Spleen (tissue), 11 donors: ENCODE measurements around the gene PLEKHG3. TPM values are rescaled to one million over a fixed set of nuclear protein-coding genes. Genes with fewer than 3 reads are reported as not detected.
A peak's percentile ranks its signal among the peaks of the same experiment; 100 is the strongest.

ENCODE experiments used
- DNase-seq: peaks from one replicate; pipeline ENCODE4 v3.0.0-alpha.2; 2020
- H3K27ac ChIP-seq, 8 donors: fragments of 200-600 bp; sonication (generic) in 7 of 8; 1 replicate in 4 of 8; 2 replicates in 4 of 8; pipeline versions ENCODE4 v1.5.0 to v1.8.0; 2016 to 2021; ENCODE audit warnings: inconsistent platforms in 4 of 8, mild to moderate bottlenecking in 4 of 8, moderate library complexity in 1 of 8
- H3K27me3 ChIP-seq, 7 donors: fragments of 200-600 bp; sonication (generic) in 6 of 7; replicated peaks in 1 of 7; 1 replicate in 4 of 7; 2 replicates in 3 of 7; pipeline versions ENCODE4 v1.5.0 to v1.8.0; 2016 to 2021; ENCODE audit warnings: inconsistent platforms in 3 of 7, mild to moderate bottlenecking in 1 of 7
- H3K36me3 ChIP-seq, 6 donors: fragments of 200-600 bp; sonication (generic) in 5 of 6; 1 replicate in 4 of 6; 2 replicates in 2 of 6; pipeline versions ENCODE4 v1.5.0 to v1.8.0; 2016 to 2021; ENCODE audit warnings: inconsistent platforms in 2 of 6
- H3K4me1 ChIP-seq, 6 donors: fragments of 200-600 bp; sonication (generic) in 5 of 6; 1 replicate in 3 of 6; 2 replicates in 3 of 6; pipeline versions ENCODE4 v1.5.0 to v1.8.0; 2016 to 2021; ENCODE audit warnings: inconsistent platforms in 3 of 6
- H3K4me3 ChIP-seq, 8 donors: fragments of 200-600 bp; sonication (generic) in 7 of 8; 1 replicate in 4 of 8; 2 replicates in 4 of 8; pipeline versions ENCODE4 v1.5.0 to v1.8.0; 2016 to 2021; ENCODE audit warnings: inconsistent platforms in 4 of 8, mild to moderate bottlenecking in 4 of 8, moderate library complexity in 2 of 8
- H3K9me3 ChIP-seq, 8 donors: fragments of 200-600 bp; sonication (generic) in 7 of 8; 1 replicate in 4 of 8; 2 replicates in 4 of 8; pipeline versions ENCODE4 v1.5.0 to v1.8.0; 2016 to 2021; ENCODE audit warnings: inconsistent platforms in 4 of 8
- CTCF ChIP-seq, 11 experiments: fragments of 200-600 bp in 7 of 11; fragments of 450-650 bp in 4 of 11; sonication (generic) in 4 of 11; IDR thresholded peaks in 8 of 11; conservative IDR thresholded peaks in 3 of 11; 1 replicate in 7 of 11; 2 replicates in 4 of 11; pipeline versions ENCODE4 v1.4.0 to v1.8.0; 2016 to 2021; ENCODE audit warnings: antibody characterized with exemption in 11 of 11, inconsistent platforms in 4 of 11, mild to moderate bottlenecking in 1 of 11
- POLR2A ChIP-seq, 3 donors: fragments of 450-650 bp; IDR thresholded peaks; one replicate each; pipeline ENCODE4 v1.5.1; 2017; ENCODE audit warnings: antibody characterized with exemption in 3 of 3, mild to moderate bottlenecking in 1 of 3
- POLR2AphosphoS5 ChIP-seq, 3 donors: sonication (generic); formaldehyde crosslinking; IDR thresholded peaks; one replicate each; pipeline ENCODE4 v1.5.1; 2017; ENCODE audit warnings: antibody characterized with exemption in 3 of 3
- WGBS, 5 donors: extraction: QIAGEN DNeasy Blood & Tissue Kit in 3 of 5; methylation state at CpG; one replicate each; pipeline versions ENCODE4 v1.1.5 to v1.1.7; 2013 to 2018; 5-methylcytosine and 5-hydroxymethylcytosine counted together
- intact Hi-C: fragments of 100-400 bp; cut with DNase I; formaldehyde crosslinking; loops from one replicate; pipeline ENCODE4 v1.15.0; 2023; ENCODE audit warnings: low total_unique reads
- polyA plus RNA-seq, 3 donors: library from polyadenylated mRNA; stranded (reverse); fragments of 200-250 nt; gene quantifications; one replicate each; pipeline ENCODE4 v1.2.1, GENCODE V29; 2013
- total RNA-seq, 7 donors: library from RNA; depleted of rRNA in 3 of 7; stranded (reverse); fragments of >200 nt in 3 of 7; fragmentation: NEBNext Ultra II Directional in 4 of 7; extraction: Animal tissue kit (Norgen Biotek cat#: 25700) in 4 of 7; gene quantifications; one replicate each; pipeline versions ENCODE4 v1.1.0 to v1.2.1, GENCODE V29; 2016 to 2021
- donor health status: healthy with polysubstance abuse.
- donor health status: DM: no; HTN: no; CAD: no; lungs with moderate emphysema.
- donor health status: DM: no; HTN: no; CAD: no.
- donor health status: Bipolar disorder and iron deficiency.
- donor health status: healthy.
- donor health status: DM: no; HTN: no; CAD: no.
- donor health status: DM: yes; HTN: yes; CAD: no.

PLEKHG3 gene
- total and polyA plus RNA-seq, 10 donors = 4.5 to 77.7 (median 45.4) TPM

GRCh38 chr14:64767215-64767964 lies 63.2 kb downstream of the PLEKHG3 start:
- Histone ChIP-seq H3K4me1 (peaks cover 17 to 29% (median 26%) of the 10 kb centered on the region in 6 donors), H3K36me3 (no peaks in the 10 kb centered on the region), H3K4me3 (no peak overlapping the region), H3K27me3 (peaks cover 0 to 16% (median 0%) of the 10 kb centered on the region in 7 donors), H3K27ac (no peak overlapping the region), H3K9me3 (no peaks in the 10 kb centered on the region)
- WGBS, 5 donors = 66 to 85% (median 78%) methylated on average over 13 to 15 of the region's 15 CpGs
- intact Hi-C loops = no loop called here
- TF ChIP-seq POLR2AphosphoS5 (IDR thresholded peaks at IDR 0.05) (no peak), POLR2A (IDR thresholded peaks at IDR 0.05) (no peak), CTCF (IDR thresholded peaks at IDR 0.05 in 8 of 11, conservative IDR thresholded peaks at IDR 0.05 in 3 of 11) (no peak)
- peak; percentile 61 for DNase-seq

GRCh38 chr14:64768401-64769095 lies 64.3 kb downstream of the PLEKHG3 start:
- intact Hi-C loops = no loop called here

GRCh38 chr14:64769096-64770020 lies 65.1 kb downstream of the PLEKHG3 start:
- TF ChIP-seq POLR2A (IDR thresholded peaks at IDR 0.05) = no peak
- no peak for TF ChIP-seq CTCF (IDR thresholded peaks at IDR 0.05 in 8 of 11, conservative IDR thresholded peaks at IDR 0.05 in 3 of 11)
- no peak for TF ChIP-seq POLR2AphosphoS5 (IDR thresholded peaks at IDR 0.05)
- H3K27ac ChIP-seq = no peak overlapping the region
- peak; percentile 61 for DNase-seq
- H3K4me1 ChIP-seq = peaks cover 4 to 9% (median 7%) of the 10 kb centered on the region in 6 donors
- whole genome bisulfite sequencing, 5 donors = 89 to 95% (median 92%) methylated on average over 12 to 17 of the region's 17 CpGs
- H3K36me3 ChIP-seq = no peaks in the 10 kb centered on the region
- no peaks in the 10 kb centered on the region for H3K27me3 ChIP-seq
- intact Hi-C loops = no loop called here
- no peaks in the 10 kb centered on the region for H3K9me3 ChIP-seq
- no peak overlapping the region for H3K4me3 ChIP-seq

More at GRCh38 chr14:64768401-64769095, 64.3 kb downstream of the PLEKHG3 start:
- Histone ChIP-seq H3K4me1 (peaks cover 11 to 17% (median 15%) of the 10 kb centered on the region in 6 donors), H3K27ac (no peak overlapping the region), H3K36me3 (no peaks in the 10 kb centered on the region), H3K4me3 (no peak overlapping the region), H3K9me3 (no peaks in the 10 kb centered on the region), H3K27me3 (peaks cover 0 to 6% (median 0%) of the 10 kb centered on the region in 7 donors)
- TF ChIP-seq CTCF (IDR thresholded peaks at IDR 0.05 in 8 of 11, conservative IDR thresholded peaks at IDR 0.05 in 3 of 11) (no peak), POLR2A (IDR thresholded peaks at IDR 0.05) (no peak), POLR2AphosphoS5 (IDR thresholded peaks at IDR 0.05) (no peak)
- WGBS, 5 donors = 80 to 86% (median 82%) methylated on average over 11 to 13 of the region's 13 CpGs
- peak; percentile 54 for DNase-seq
